Neural cell (in vitro differentiated cells): ENCODE results near the gene GPS1. TPM values are rescaled to one million over a fixed set of nuclear protein-coding genes. Genes with fewer than 3 reads are reported as not detected.

Experiments used
- H2AFZ ChIP-seq: fragments of 200-600, 300-800 bp; sonication (generic), shearing (Covaris generic); 2 replicates; pipeline ENCODE4 v1.6.0; 2014; ENCODE audit warnings: low read depth, mild to moderate bottlenecking, antibody characterized with exemption, low read length, moderate library complexity
- H3F3A ChIP-seq: fragments of 200-600 bp; shearing (Covaris generic); 2 replicates; pipeline ENCODE4 v1.6.1; 2016; ENCODE audit warnings: mild to moderate bottlenecking, moderate library complexity, mixed read lengths, antibody characterized with exemption, low read length; ENCODE audit not compliant: insufficient read depth, poor library complexity, severe bottlenecking
- H3K27ac ChIP-seq: fragments of 200-600, 300-800 bp; sonication (generic), shearing (Covaris generic); 2 replicates; pipeline ENCODE4 v1.5.1; 2014; ENCODE audit warnings: mild to moderate bottlenecking, low read length, moderate library complexity
- H3K27me3 ChIP-seq: fragments of 300-800, 200-600 bp; sonication (generic), shearing (Covaris generic); 2 replicates; pipeline ENCODE4 v1.6.0; 2014; ENCODE audit warnings: mild to moderate bottlenecking, low read depth, low read length, moderate library complexity; ENCODE audit not compliant: insufficient read depth
- H3K36me3 ChIP-seq: fragments of 300-800, 200-600 bp; sonication (generic), shearing (Covaris generic); 2 replicates; pipeline ENCODE4 v1.5.1; 2014; ENCODE audit warnings: mild to moderate bottlenecking, antibody characterized with exemption, low read length, moderate library complexity; ENCODE audit not compliant: insufficient read depth
- H3K4me2 ChIP-seq: fragments of 300-800, 200-600 bp; sonication (generic), shearing (Covaris generic); 2 replicates; pipeline ENCODE4 v1.6.0; 2014; ENCODE audit warnings: mild to moderate bottlenecking, low read length
- H3K4me3 ChIP-seq: fragments of 300-800, 200-600 bp; sonication (generic), shearing (Covaris generic); 2 replicates; pipeline ENCODE4 v1.5.1; 2014; ENCODE audit warnings: mild to moderate bottlenecking, low read length, moderate library complexity
- H3K79me2 ChIP-seq: fragments of 200-600 bp; shearing (Covaris generic); replicated peaks from 2 replicates; pipeline ENCODE4 v1.6.0; 2014; ENCODE audit warnings: mild to moderate bottlenecking, low read length, moderate library complexity; ENCODE audit not compliant: insufficient read depth
- H3K9ac ChIP-seq: fragments of 300-800, 200-600 bp; sonication (generic), shearing (Covaris generic); 2 replicates; pipeline ENCODE4 v1.6.1; 2016; ENCODE audit warnings: mild to moderate bottlenecking, low read length, mixed read lengths
- H3K9me2 ChIP-seq: fragments of 200-600 bp; shearing (Covaris generic); 2 replicates; pipeline ENCODE4 v1.6.1; 2016; ENCODE audit warnings: mild to moderate bottlenecking, low read length, mixed read lengths; ENCODE audit not compliant: insufficient read depth
- H3K9me3 ChIP-seq: fragments of 200-600, 300-800 bp; sonication (generic), shearing (Covaris generic); 2 replicates; pipeline ENCODE4 v1.6.1; 2016; ENCODE audit warnings: mild to moderate bottlenecking, mixed run types, low read length, moderate library complexity, mixed read lengths
- H4K20me1 ChIP-seq: fragments of 200-600 bp; shearing (Covaris generic); 2 replicates; pipeline ENCODE4 v1.6.1; 2016; ENCODE audit warnings: mild to moderate bottlenecking, mixed run types; ENCODE audit not compliant: insufficient read depth
- CTCF ChIP-seq: fragments of 450-650 bp; IDR thresholded peaks from 2 replicates; pipeline ENCODE4 v1.5.1; 2014; ENCODE audit warnings: antibody characterized with exemption, mild to moderate bottlenecking, moderate library complexity; ENCODE audit not compliant: poor library complexity, severe bottlenecking
- EP300 ChIP-seq: fragments of 450-650 bp; conservative IDR thresholded peaks from 2 replicates; pipeline ENCODE4 v1.6.1; 2014; ENCODE audit warnings: antibody characterized with exemption, mild to moderate bottlenecking, moderate library complexity; ENCODE audit not compliant: poor library complexity, severe bottlenecking
- EZH2 ChIP-seq: fragments of 200-600, 300-800 bp; shearing (Covaris generic), sonication (generic); IDR thresholded peaks from 2 replicates; pipeline ENCODE4 v1.6.1; 2014; ENCODE audit warnings: antibody characterized with exemption, low read length, borderline replicate concordance, mild to moderate bottlenecking; ENCODE audit not compliant: insufficient read depth, poor library complexity, severe bottlenecking
- MXI1 ChIP-seq: fragments of 450-650 bp; conservative IDR thresholded peaks from 2 replicates; pipeline ENCODE4 v1.6.1; 2014; ENCODE audit warnings: antibody characterized with exemption, mild to moderate bottlenecking; ENCODE audit not compliant: poor library complexity, severe bottlenecking
- POLR2AphosphoS5 ChIP-seq: IDR thresholded peaks from 2 replicates; pipeline ENCODE4 v1.6.1; 2012
- RAD21 ChIP-seq: fragments of 450-650 bp; conservative IDR thresholded peaks from 2 replicates; pipeline ENCODE4 v1.6.1; 2014; ENCODE audit warnings: antibody characterized with exemption, mild to moderate bottlenecking, moderate library complexity
- REST ChIP-seq: IDR thresholded peaks from 2 replicates; pipeline ENCODE4 v1.6.1; 2012; ENCODE audit warnings: borderline replicate concordance
- SMC3 ChIP-seq: fragments of 450-650 bp; conservative IDR thresholded peaks from 2 replicates; pipeline ENCODE4 v1.6.1; 2014; ENCODE audit warnings: antibody characterized with exemption, mild to moderate bottlenecking, moderate library complexity; ENCODE audit not compliant: poor library complexity
- TAF1 ChIP-seq: IDR thresholded peaks from 2 replicates; pipeline ENCODE4 v1.6.1; 2012; ENCODE audit warnings: low read depth
- polyA plus RNA-seq: library from polyadenylated mRNA; depleted of rRNA; stranded (reverse); fragments of >200 nt; gene quantifications from 2 replicates; pipeline ENCODE4 v1.2.3, GENCODE V29; 2014

The GPS1 gene
- polyA plus RNA-seq, 1 donor from 2014 or later = 170 TPM

- Histone ChIP-seq H3K4me3 (peak within 1 kb of the TSS; percentile 95), H2AFZ (peak within 1 kb of the TSS; percentile 27), H3K9me3 (no peaks in the 10 kb centered on the region), H3K9me2 (no peaks in the 10 kb centered on the region), H3K27ac (peak within 1 kb of the TSS; percentile 83), H3K36me3 (no peaks in the 10 kb centered on the region), H3F3A (no peaks in the 10 kb centered on the region), H3K9ac (peak within 1 kb of the TSS; percentile 90), H4K20me1 (no peaks in the 10 kb centered on the region), H3K79me2 (peaks cover 24% of the 10 kb centered on the region), H3K4me2 (peak within 1 kb of the TSS; percentile 91), H3K27me3 (no peaks in the 10 kb centered on the region)
- TF ChIP-seq TAF1 = peak; percentile 84
- TF ChIP-seq CTCF = peak; percentile 71
- TF ChIP-seq REST = peak; percentile 35
- no peak for TF ChIP-seq RAD21
- peak; percentile 64 for TF ChIP-seq EP300
- TF ChIP-seq MXI1 = peak; percentile 100
- peak; percentile 83 for TF ChIP-seq POLR2AphosphoS5
- TF ChIP-seq SMC3 = peak; percentile 13
- no peak for TF ChIP-seq EZH2
Measured at GRCh38 chr17:82098169-82098938, 46.7 kb downstream of the GPS1 start, which contains the start of gene FASN. Gene FASN, minus strand, starts transcription at chr17:82098236. Its CDS starts 1,791 bp downstream, at chr17:82096445.

DNA sequence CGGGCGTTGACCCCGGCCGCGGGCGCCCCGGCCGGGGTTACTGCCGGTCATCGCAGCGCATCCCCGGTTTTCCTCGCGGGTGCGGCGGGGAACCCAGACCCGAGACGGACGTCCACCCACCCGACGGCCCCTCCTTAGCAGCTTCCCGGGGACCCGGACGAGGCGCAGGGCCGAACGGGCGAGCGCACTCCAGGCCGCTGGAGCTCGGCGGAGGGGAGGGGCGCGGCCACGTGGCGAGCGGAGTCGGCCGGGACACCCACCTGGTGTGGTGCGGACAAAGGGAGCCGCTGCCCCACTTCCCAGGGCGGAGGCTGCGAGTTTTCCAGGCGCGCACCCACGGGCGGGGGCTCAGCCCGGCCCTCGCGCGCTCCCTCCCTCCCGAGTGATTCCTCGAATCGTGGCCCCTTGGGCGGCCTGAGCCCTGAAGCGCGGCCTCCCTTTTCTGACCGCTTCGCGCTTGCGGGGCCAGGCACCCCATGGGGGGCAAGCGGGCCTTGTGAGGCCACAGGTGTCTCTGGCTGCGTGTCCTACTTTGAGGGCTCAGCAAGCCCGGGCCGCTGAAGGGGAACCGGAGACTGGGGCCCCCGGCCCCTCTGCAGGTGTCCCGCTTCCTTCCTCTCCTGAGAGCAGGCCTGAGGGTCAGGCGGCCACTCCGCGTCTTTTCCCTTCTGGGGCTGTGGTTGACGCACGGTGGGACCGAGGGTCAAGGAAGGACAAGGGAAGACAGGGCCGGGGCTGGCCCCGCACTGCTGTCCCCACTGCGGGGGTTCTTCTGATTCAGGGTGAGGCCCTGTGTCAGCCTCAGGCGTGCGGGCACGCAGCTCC, 47.5 kb downstream of the GPS1 start:
- H3K9me2 ChIP-seq = no peaks in the 10 kb centered on the region
- H3K9me3 ChIP-seq = no peaks in the 10 kb centered on the region
- H2AFZ ChIP-seq = peak overlapping the region; percentile 27
- H3K79me2 ChIP-seq = peaks cover 24% of the 10 kb centered on the region
- H3F3A ChIP-seq = no peaks in the 10 kb centered on the region
- H3K4me3 ChIP-seq = peak overlapping the region; percentile 79
- TF ChIP-seq TAF1 (no peak), POLR2AphosphoS5 (no peak), EP300 (no peak), SMC3 (no peak), REST (no peak), EZH2 (no peak), RAD21 (no peak), CTCF (no peak), MXI1 (no peak)
- no peaks in the 10 kb centered on the region for H3K36me3 ChIP-seq
- H3K4me2 ChIP-seq = peak overlapping the region; percentile 14
- peak overlapping the region; percentile 55 for H3K27ac ChIP-seq
- peak overlapping the region; percentile 65 for H3K9ac ChIP-seq
- H3K27me3 ChIP-seq = no peaks in the 10 kb centered on the region
- H4K20me1 ChIP-seq = no peaks in the 10 kb centered on the region
